HepG2 (cell line): ENCODE measurements around the gene SPACDR. TPM values are rescaled to one million over a fixed set of nuclear protein-coding genes. Genes with fewer than 3 reads are reported as not detected.

Source experiments
- ASH2L ChIP-seq: fragments of 300-600, 200-600 bp; sonication (generic); IDR thresholded peaks from 2 replicates; pipeline ENCODE4 v1.7.0; 2017; ENCODE audit warnings: low read depth, mild to moderate bottlenecking, moderate library complexity, mixed read lengths, low read length; ENCODE audit not compliant: insufficient read length
- EP300 ChIP-seq, 3 experiments: sonication (generic) in 1 of 3; formaldehyde crosslinking in 1 of 3; IDR thresholded peaks; 2 replicates each; pipeline versions ENCODE4 v1.5.1 to v1.6.1; 2011 to 2020; ENCODE audit warnings: low read depth in 2 of 3, low read length in 2 of 3, borderline replicate concordance in 1 of 3, improper control_type of control experiment in 1 of 3, mild to moderate bottlenecking in 1 of 3, missing genetic modification reagents in 1 of 3, moderate library complexity in 1 of 3
- GTF3A ChIP-seq: sonication (generic); formaldehyde crosslinking; conservative IDR thresholded peaks from 2 replicates; pipeline ENCODE4 v1.4.0; 2020; ENCODE audit warnings: mild to moderate bottlenecking, missing genetic modification reagents
- MAZ ChIP-seq, 2 experiments: sonication (generic) in 1 of 2; formaldehyde crosslinking in 1 of 2; IDR thresholded peaks; 2 replicates each; pipeline versions ENCODE4 v1.5.0 to v1.6.1; 2012 to 2020; ENCODE audit warnings: low read depth in 2 of 2, mild to moderate bottlenecking in 2 of 2, borderline replicate concordance in 1 of 2, improper control_type of control experiment in 1 of 2, low read length in 1 of 2, missing genetic modification reagents in 1 of 2, moderate library complexity in 1 of 2
- MTERF4 ChIP-seq: sonication (generic); formaldehyde crosslinking; IDR thresholded peaks from 2 replicates; pipeline ENCODE4 v1.8.0; 2023; ENCODE audit warnings: mild to moderate bottlenecking, missing genetic modification reagents
- POLR2G ChIP-seq: fragments of 200-400 bp; formaldehyde crosslinking; IDR thresholded peaks from 2 replicates; pipeline ENCODE4 v1.6.1; 2018; ENCODE audit warnings: mild to moderate bottlenecking, low read depth, low read length, moderate library complexity
- SIN3A ChIP-seq: IDR thresholded peaks from 2 replicates; pipeline ENCODE4 v1.6.1; 2011; ENCODE audit warnings: low read depth, mild to moderate bottlenecking, control low read depth, low read length, borderline replicate concordance
- TFAP4 ChIP-seq: sonication (generic); IDR thresholded peaks from 2 replicates; pipeline ENCODE4 v1.6.1; 2016; ENCODE audit warnings: low read depth, borderline replicate concordance
- TIGD3 ChIP-seq: sonication (generic); formaldehyde crosslinking; IDR thresholded peaks from 2 replicates; pipeline ENCODE4 v1.5.1; 2020; ENCODE audit warnings: mild to moderate bottlenecking, missing genetic modification reagents, borderline replicate concordance
- ZBTB25 ChIP-seq: IDR thresholded peaks from 2 replicates; pipeline ENCODE4 v1.6.1; 2018; ENCODE audit warnings: missing genetic modification reagents
- ZBTB33 ChIP-seq: sonication (generic); formaldehyde crosslinking; IDR thresholded peaks from 2 replicates; pipeline ENCODE4 v1.4.0; 2020; ENCODE audit warnings: missing genetic modification reagents
- ZNF12 ChIP-seq: sonication (generic); formaldehyde crosslinking; IDR thresholded peaks from 2 replicates; pipeline ENCODE4 v1.5.0; 2020; ENCODE audit warnings: missing genetic modification reagents
- ZNF225 ChIP-seq: sonication (generic); formaldehyde crosslinking; IDR thresholded peaks from 2 replicates; pipeline ENCODE4 v1.4.0; 2020; ENCODE audit warnings: mild to moderate bottlenecking, missing genetic modification reagents
- ZNF274 ChIP-seq: sonication (generic); formaldehyde crosslinking; IDR thresholded peaks from 2 replicates; pipeline ENCODE4 v1.5.1; 2020; ENCODE audit warnings: mild to moderate bottlenecking, missing genetic modification reagents
- ZNF343 ChIP-seq: sonication (generic); formaldehyde crosslinking; IDR thresholded peaks from 2 replicates; pipeline ENCODE4 v1.4.0; 2020; ENCODE audit warnings: mild to moderate bottlenecking, missing genetic modification reagents
- ZNF441 ChIP-seq: sonication (generic); formaldehyde crosslinking; IDR thresholded peaks from 2 replicates; pipeline ENCODE4 v1.7.0; 2021; ENCODE audit warnings: missing genetic modification reagents, borderline replicate concordance
- ZNF746 ChIP-seq: sonication (generic); formaldehyde crosslinking; IDR thresholded peaks from 2 replicates; pipeline ENCODE4 v1.8.0; 2022; ENCODE audit warnings: mild to moderate bottlenecking, missing genetic modification reagents
- polyA plus RNA-seq, 8 experiments: library from polyadenylated mRNA; depleted of rRNA in 3 of 8; stranded (reverse) in 7 of 8; unstranded in 1 of 8; fragments of >200 nt; fragmentation: Illumina TruSeq in 4 of 8; extraction: Trizol in 4 of 8; gene quantifications; 2 replicates each; pipeline versions ENCODE4 v1.2.1 to v1.2.3, GENCODE V29; 2011 to 2016; ENCODE audit warnings: low read depth in 4 of 8, missing spikeins in 1 of 8, mixed read lengths in 1 of 8; ENCODE audit not compliant: insufficient read depth in 1 of 8
- total RNA-seq, 5 experiments: library from RNA; depleted of rRNA; stranded (reverse); fragments of >200 nt; fragmentation: Illumina TruSeq; extraction: Trizol; gene quantifications; 2 replicates each; pipeline ENCODE4 v1.2.3, GENCODE V29; 2016; ENCODE audit warnings: low read depth in 1 of 5
- TF ChIP-seq, protein P1 (sequence below): sonication (generic); formaldehyde crosslinking; IDR thresholded peaks from 2 replicates; pipeline ENCODE4 v1.4.0; 2020; ENCODE audit warnings: mild to moderate bottlenecking, missing genetic modification reagents

The SPACDR gene
- total and polyA plus RNA-seq, 2 of the 13 experiments (the other 11 are each of a cell fraction or from before 2014, with no cell fraction given): 0.41 TPM; not detected in 1

GRCh38 chr7:100478958-100479660 is 15.0 kb upstream of the SPACDR start, which contains the start of gene TSC22D4 (continued):
- TF ChIP-seq EP300 (IDR thresholded peaks at IDR 0.05; ENCODE audit: low read depth in 2 of 2, low read length in 2 of 2): peak in 1 of 2 experiments; percentile 27; a peak in 1 of 4 replicates
- TF ChIP-seq EP300 (CRISPR knock-in tag; IDR thresholded peaks at IDR 0.05; ENCODE audit: borderline replicate concordance): no peak
- peak; percentile 37; the same call in 1 of the 2 replicates for TF ChIP-seq TFAP4
- no peak for TF ChIP-seq ZNF343 (CRISPR knock-in tag)
- peak; percentile 30 for TF ChIP-seq ASH2L
- TF ChIP-seq POLR2G: peak; percentile 55
- TF ChIP-seq ZBTB33 (CRISPR knock-in tag): no peak
- TF ChIP-seq SIN3A: 0 out of 2 replicates have a peak, but pooled peaks have one; percentile 30
- TF ChIP-seq ZNF12 (CRISPR knock-in tag): peak; percentile 50; the same call in 1 of the 2 replicates
- peak; percentile 29; the same call in 1 of the 2 replicates for TF ChIP-seq ZNF441 (CRISPR knock-in tag)
- peak; percentile 28; the same call in 1 of the 2 replicates for TF ChIP-seq TIGD3 (CRISPR knock-in tag)
- TF ChIP-seq, protein P1, sequence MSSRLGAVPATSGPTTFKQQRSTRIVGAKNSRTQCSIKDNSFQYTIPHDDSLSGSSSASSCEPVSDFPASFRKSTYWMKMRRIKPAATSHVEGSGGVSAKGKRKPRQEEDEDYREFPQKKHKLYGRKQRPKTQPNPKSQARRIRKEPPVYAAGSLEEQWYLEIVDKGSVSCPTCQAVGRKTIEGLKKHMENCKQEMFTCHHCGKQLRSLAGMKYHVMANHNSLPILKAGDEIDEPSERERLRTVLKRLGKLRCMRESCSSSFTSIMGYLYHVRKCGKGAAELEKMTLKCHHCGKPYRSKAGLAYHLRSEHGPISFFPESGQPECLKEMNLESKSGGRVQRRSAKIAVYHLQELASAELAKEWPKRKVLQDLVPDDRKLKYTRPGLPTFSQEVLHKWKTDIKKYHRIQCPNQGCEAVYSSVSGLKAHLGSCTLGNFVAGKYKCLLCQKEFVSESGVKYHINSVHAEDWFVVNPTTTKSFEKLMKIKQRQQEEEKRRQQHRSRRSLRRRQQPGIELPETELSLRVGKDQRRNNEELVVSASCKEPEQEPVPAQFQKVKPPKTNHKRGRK: no peak
- 0 out of 2 replicates have a peak, but pooled peaks have one; percentile 19 for TF ChIP-seq ZBTB25 (CRISPR knock-in tag)
- peak; percentile 62; the same call in 1 of the 2 replicates for TF ChIP-seq ZNF274 (CRISPR knock-in tag)
- TF ChIP-seq ZNF225 (CRISPR knock-in tag): no peak
- peak; percentile 84 for TF ChIP-seq MAZ (IDR thresholded peaks at IDR 0.05; ENCODE audit: borderline replicate concordance, low read depth, low read length)
- TF ChIP-seq MAZ (CRISPR knock-in tag; IDR thresholded peaks at IDR 0.05; ENCODE audit: low read depth): peak; percentile 85
- no peak for TF ChIP-seq MTERF4 (CRISPR knock-in tag)
- TF ChIP-seq ZNF746 (CRISPR knock-in tag): peak; percentile 92; the same call in 1 of the 2 replicates
- no peak for TF ChIP-seq GTF3A (CRISPR knock-in tag)
